Spinal cord (tissue), 10 donors: ENCODE measurements around the gene LMF1. TPM values are rescaled to one million over a fixed set of nuclear protein-coding genes. Genes with fewer than 3 reads are reported as not detected.

ENCODE experiments used
- DNase-seq, 6 donors: peaks; one replicate each; pipeline versions ENCODE4 v3.0.0 to v3.0.0-alpha.2; 2013 to 2015; ENCODE audit warnings: low spot score in 6 of 6, low read depth in 4 of 6
- H3K27ac ChIP-seq: one replicate; pipeline ENCODE4 v1.5.1; 2013; ENCODE audit warnings: low read depth, low read length, control low read depth
- H3K27me3 ChIP-seq: one replicate; pipeline ENCODE4 v1.6.1; 2013; ENCODE audit warnings: low read length; ENCODE audit not compliant: control insufficient read depth, insufficient read depth
- H3K36me3 ChIP-seq: one replicate; pipeline ENCODE4 v1.6.1; 2013; ENCODE audit warnings: low read length; ENCODE audit not compliant: control insufficient read depth, insufficient read depth
- H3K4me1 ChIP-seq: one replicate; pipeline ENCODE4 v1.6.1; 2013; ENCODE audit warnings: low read length; ENCODE audit not compliant: control insufficient read depth, insufficient read depth
- H3K4me3 ChIP-seq: one replicate; pipeline ENCODE4 v1.5.1; 2013; ENCODE audit warnings: low read depth, low read length, control low read depth
- H3K9me3 ChIP-seq: one replicate; pipeline ENCODE4 v1.6.1; 2013; ENCODE audit warnings: low read length; ENCODE audit not compliant: control insufficient read depth, insufficient read depth
- WGBS: methylation state at CpG from one replicate; pipeline ENCODE4 v1.1.5; 2013; ENCODE audit warnings: missing lambda C conversion rate; ENCODE audit not compliant: insufficient coverage; 5-methylcytosine and 5-hydroxymethylcytosine counted together
- polyA plus RNA-seq, 2 donors: library from polyadenylated mRNA; unstranded; fragments of 120-200 nt; gene quantifications; one replicate each; pipeline ENCODE4 v1.2.1, GENCODE V29; 2013; ENCODE audit not compliant: insufficient read length in 2 of 2
- total RNA-seq, 2 donors: library from RNA; depleted of rRNA in 1 of 2; stranded (reverse); fragments of 120-200 nt in 1 of 2; fragments of >200 nt in 1 of 2; gene quantifications; one replicate each; pipeline versions ENCODE4 v1.2.3 to v1.2.4, GENCODE V29; 2013 to 2014
- donor health status: healthy.

The LMF1 gene
- total and polyA plus RNA-seq, 4 donors: 15.1 to 37.5 (median 23.0) TPM

DNA sequence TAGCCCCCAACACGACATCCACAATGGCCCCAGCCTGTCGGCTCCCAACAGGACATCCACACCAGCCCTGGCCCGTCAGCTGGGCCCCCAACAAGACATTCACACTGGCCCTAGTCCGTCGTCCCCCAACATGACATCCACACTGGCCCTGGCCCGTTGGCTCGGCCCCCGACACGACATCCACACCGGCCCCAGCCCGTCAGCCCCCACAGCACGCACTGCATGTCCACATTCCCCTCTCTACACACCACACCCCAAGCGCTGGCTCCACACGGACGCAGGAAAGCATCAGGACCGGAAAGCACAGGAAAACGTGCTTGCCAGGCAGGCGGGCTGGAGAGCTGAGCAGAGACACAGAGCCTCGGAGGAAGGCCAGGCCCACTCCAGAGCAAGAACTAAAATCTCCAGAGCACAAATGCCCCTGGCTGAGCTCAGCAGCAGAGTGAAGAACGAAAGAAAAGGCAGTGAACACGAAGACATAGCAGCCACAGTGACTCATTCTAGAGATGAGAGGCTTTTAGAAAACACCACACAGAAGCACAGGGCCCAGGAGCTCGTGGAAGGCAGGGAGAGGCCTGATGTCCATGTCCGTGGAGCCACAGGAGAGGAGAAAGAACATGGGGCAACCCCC, 50.6 kb downstream of the LMF1 start:
- no peaks in the 10 kb centered on the region for H3K27me3 ChIP-seq
- no peak overlapping the region for H3K27ac ChIP-seq
- H3K4me3 ChIP-seq: no peak overlapping the region
- peaks cover 48% of the 10 kb centered on the region for H3K4me1 ChIP-seq
- H3K36me3 ChIP-seq: peaks cover 71% of the 10 kb centered on the region
- H3K9me3 ChIP-seq: peaks cover 6% of the 10 kb centered on the region
- 74% methylated on average over 22 of the region's 23 CpGs for WGBS
- DNase-seq: peak in 1 of 6 donors; percentile 4

- peaks cover 6% of the 10 kb centered on the region for H3K9me3 ChIP-seq
- no peak for DNase-seq
- 91% methylated on average over 14 of the region's 15 CpGs for WGBS
- H3K4me1 ChIP-seq: peaks cover 48% of the 10 kb centered on the region
- H3K4me3 ChIP-seq: no peak overlapping the region
- H3K36me3 ChIP-seq: peaks cover 68% of the 10 kb centered on the region
- H3K27me3 ChIP-seq: no peaks in the 10 kb centered on the region
- H3K27ac ChIP-seq: no peak overlapping the region
Observed at GRCh38 chr16:919658-920050, 51.1 kb downstream of the LMF1 start.

DNA sequence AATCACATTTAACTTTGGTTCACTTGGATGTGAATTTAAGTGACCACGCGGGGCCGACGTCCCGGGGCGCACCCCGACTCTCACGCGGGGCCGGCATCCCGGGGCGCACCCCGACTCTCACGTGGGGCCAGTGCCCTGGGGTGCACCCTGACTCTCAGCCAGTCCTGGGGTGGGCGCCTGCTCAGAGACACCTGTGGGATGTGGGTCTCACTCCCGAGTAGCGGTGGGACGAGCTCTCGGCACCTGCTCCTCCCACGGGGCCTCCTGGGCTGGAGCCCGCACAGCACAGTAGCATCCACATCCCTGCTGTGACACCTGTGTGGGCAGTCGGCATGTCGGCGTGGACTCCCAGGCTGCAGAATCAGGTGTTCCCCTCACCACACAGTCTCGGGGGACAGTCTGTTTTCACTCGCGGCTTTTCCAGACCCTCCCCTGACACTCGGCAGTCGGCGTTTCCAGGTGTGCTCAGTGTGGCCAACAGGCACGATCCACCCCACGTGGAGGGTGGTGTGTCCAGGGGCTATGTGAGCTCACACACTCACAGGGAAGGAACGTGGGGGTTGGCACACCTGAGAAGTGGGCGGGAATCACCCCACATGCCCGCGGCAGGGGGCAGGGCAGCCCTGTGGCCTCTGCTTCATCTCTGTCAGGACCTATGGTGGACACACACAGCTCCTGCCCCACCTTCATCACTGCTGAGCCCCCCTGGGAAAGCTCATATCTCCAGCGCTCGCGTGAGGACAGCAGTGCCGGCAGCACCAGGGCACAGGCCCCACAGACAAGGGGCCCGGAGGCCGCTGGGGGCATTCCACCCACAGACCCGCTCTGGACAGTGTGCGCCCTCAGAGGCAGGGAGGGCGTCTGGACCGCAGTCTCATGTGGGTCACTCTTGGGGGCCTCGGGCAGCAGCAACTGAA, 51.8 kb downstream of the LMF1 start:
- peaks cover 6% of the 10 kb centered on the region for H3K9me3 ChIP-seq
- no peaks in the 10 kb centered on the region for H3K27me3 ChIP-seq
- peaks cover 71% of the 10 kb centered on the region for H3K36me3 ChIP-seq
- 93% methylated on average over 42 of the region's 47 CpGs for WGBS
- no peak overlapping the region for H3K4me3 ChIP-seq
- H3K4me1 ChIP-seq: peaks cover 52% of the 10 kb centered on the region
- no peak for DNase-seq
- no peak overlapping the region for H3K27ac ChIP-seq

DNA sequence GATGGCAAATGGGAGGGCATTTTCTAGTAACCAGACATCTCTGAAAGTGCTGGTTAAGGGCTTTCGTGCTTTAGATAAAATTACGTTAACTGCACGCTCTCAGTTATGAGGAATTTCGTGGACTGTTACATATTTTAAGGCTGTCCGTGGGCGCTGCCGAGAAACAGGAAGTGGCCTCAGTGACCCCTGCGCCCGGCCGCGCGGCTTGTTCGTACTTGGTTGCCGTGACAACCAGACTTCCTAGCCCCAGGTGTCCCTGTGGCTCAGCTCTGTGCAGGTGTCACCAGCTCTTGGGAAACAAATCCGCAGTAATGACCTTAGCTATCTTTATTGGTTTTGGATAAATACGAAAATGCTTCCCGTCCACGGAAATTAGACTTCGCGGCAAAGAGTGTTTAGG, 52.7 kb downstream of the LMF1 start:
- no peak overlapping the region for H3K4me3 ChIP-seq
- H3K27me3 ChIP-seq: no peaks in the 10 kb centered on the region
- peaks cover 74% of the 10 kb centered on the region for H3K36me3 ChIP-seq
- H3K27ac ChIP-seq: no peak overlapping the region
- H3K9me3 ChIP-seq: peaks cover under 1% of the 10 kb centered on the region
- 71% methylated on average over 20 of the region's 20 CpGs for WGBS
- no peak for DNase-seq
- peaks cover 62% of the 10 kb centered on the region for H3K4me1 ChIP-seq

DNA sequence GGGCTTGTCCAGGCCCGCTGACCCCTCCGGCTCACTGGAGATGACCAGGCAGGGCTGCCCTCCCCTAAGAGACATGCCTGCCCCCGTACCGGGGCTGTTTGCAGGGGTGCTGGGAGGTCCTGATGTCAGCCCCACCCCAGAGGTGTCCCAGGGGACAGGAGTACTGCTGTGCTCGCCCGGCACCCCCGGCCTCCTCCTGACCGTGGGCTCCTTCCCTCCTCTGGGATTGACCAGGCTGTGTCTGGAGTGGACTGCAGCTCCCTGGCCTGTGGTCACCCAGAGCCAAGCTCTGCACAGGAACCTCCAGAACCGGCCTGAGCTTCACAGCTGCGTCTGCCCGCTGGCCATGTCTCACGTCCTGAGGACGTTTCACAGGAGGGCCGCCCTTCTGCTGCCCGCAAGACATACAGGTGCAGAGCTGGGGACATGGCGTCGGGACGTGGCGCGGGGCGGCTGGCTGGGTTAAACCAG, 53.2 kb downstream of the LMF1 start:
- H3K4me1 ChIP-seq: peaks cover 66% of the 10 kb centered on the region
- H3K36me3 ChIP-seq: peaks cover 75% of the 10 kb centered on the region
- WGBS: 92% methylated on average over 21 of the region's 21 CpGs
- no peaks in the 10 kb centered on the region for H3K27me3 ChIP-seq
- H3K4me3 ChIP-seq: no peak overlapping the region
- H3K27ac ChIP-seq: no peak overlapping the region
- DNase-seq: no peak
- no peaks in the 10 kb centered on the region for H3K9me3 ChIP-seq

- H3K27ac ChIP-seq: no peak overlapping the region
- peaks cover 73% of the 10 kb centered on the region for H3K4me1 ChIP-seq
- no peaks in the 10 kb centered on the region for H3K27me3 ChIP-seq
- no peak overlapping the region for H3K4me3 ChIP-seq
- peaks cover 77% of the 10 kb centered on the region for H3K36me3 ChIP-seq
- peak in 1 of 6 donors; percentile 45 for DNase-seq
- 77% methylated on average over 18 of the region's 26 CpGs for WGBS
- no peaks in the 10 kb centered on the region for H3K9me3 ChIP-seq
Observed at GRCh38 chr16:916035-916799, 54.6 kb downstream of the LMF1 start.

- no peak overlapping the region for H3K4me3 ChIP-seq
- H3K27me3 ChIP-seq: no peaks in the 10 kb centered on the region
- WGBS: 95% methylated on average over 19 of the region's 19 CpGs
- no peak for DNase-seq
- no peaks in the 10 kb centered on the region for H3K9me3 ChIP-seq
- H3K27ac ChIP-seq: no peak overlapping the region
- H3K4me1 ChIP-seq: peaks cover 66% of the 10 kb centered on the region
- peaks cover 77% of the 10 kb centered on the region for H3K36me3 ChIP-seq
Observed at GRCh38 chr16:915546-915945, 55.2 kb downstream of the LMF1 start.

- peaks cover 80% of the 10 kb centered on the region for H3K36me3 ChIP-seq
- H3K27ac ChIP-seq: no peak overlapping the region
- DNase-seq: peak in 1 of 6 donors; percentile 25
- no peaks in the 10 kb centered on the region for H3K9me3 ChIP-seq
- H3K4me1 ChIP-seq: peaks cover 55% of the 10 kb centered on the region
- no peak overlapping the region for H3K4me3 ChIP-seq
- 78% methylated on average over 4 of the region's 4 CpGs for whole genome bisulfite sequencing
- no peaks in the 10 kb centered on the region for H3K27me3 ChIP-seq
Observed at GRCh38 chr16:914440-914839, 56.3 kb downstream of the LMF1 start.

DNA sequence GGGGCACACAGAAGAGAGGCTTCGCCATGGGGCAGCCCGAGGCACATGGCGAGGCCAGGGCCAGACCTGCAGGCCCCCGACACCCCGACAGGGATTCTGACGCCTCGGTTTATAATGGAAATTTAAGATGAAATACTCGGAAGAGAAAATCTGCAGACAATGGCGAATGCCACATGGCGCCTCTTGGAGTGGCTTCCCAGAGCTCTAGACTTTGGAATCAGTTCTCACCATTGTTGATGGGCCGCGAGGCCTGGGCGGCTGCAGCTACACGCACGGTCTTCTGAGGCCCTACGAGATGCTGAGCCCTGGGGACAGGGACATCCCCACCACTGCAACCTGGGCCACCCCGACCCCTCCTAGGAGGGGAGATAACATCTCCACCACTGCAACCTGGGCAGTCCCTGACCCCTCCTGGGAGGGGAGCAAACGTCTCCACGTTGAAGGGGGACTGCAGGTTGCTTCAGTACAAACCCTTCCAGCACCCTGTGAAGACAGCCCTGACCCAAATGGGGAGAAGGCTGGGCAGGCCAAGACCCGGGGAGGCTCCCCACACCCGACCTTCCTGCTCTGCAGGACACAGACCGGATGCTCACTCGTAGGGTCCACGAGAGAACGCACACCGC, 56.9 kb downstream of the LMF1 start:
- Histone ChIP-seq H3K36me3 (peaks cover 80% of the 10 kb centered on the region), H3K4me1 (peaks cover 53% of the 10 kb centered on the region), H3K27me3 (no peaks in the 10 kb centered on the region), H3K27ac (peak overlapping the region; percentile 71), H3K9me3 (no peaks in the 10 kb centered on the region), H3K4me3 (no peak overlapping the region)
- DNase-seq: no peak
- WGBS: 85% methylated on average over 25 of the region's 26 CpGs
